SK-N-MC (cell line): ENCODE data around the gene SELENOT.

Experiments
- EZH2 ChIP-seq: fragments of 200-600 bp; sonication (generic); IDR thresholded peaks from one replicate; pipeline ENCODE4 v1.6.1; 2017; ENCODE audit warnings: antibody characterized with exemption
- POLR2AphosphoS5 ChIP-seq: IDR thresholded peaks from 2 replicates; pipeline ENCODE4 v1.6.1; 2012; ENCODE audit warnings: mild to moderate bottlenecking, low read depth, low read length, borderline replicate concordance

DNA sequence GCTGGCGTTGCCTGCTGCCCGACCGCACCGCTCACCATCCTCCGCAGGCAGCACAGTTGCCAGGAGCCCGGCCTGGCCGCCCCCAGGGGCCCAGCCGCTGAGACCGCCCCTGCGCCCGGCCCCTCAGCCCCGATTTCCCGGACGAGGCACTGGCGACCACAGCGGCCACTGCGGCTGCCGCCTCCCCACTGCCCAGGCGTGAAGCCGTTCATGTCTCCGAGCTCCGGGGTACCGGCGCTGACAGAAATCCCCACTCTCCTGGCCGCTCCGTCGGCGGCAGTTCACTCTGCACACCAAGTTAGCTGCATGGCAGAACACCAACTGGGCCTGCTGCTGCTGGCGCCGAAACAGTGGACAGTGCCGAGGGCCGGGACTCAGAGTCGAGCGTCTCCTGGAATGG lies 8.5 kb downstream of the SELENOT start:
- TF ChIP-seq POLR2AphosphoS5, result no peak
- TF ChIP-seq EZH2, result no peak
